ENCODE results near the gene LRPAP1.

Gene LRPAP1

DNA sequence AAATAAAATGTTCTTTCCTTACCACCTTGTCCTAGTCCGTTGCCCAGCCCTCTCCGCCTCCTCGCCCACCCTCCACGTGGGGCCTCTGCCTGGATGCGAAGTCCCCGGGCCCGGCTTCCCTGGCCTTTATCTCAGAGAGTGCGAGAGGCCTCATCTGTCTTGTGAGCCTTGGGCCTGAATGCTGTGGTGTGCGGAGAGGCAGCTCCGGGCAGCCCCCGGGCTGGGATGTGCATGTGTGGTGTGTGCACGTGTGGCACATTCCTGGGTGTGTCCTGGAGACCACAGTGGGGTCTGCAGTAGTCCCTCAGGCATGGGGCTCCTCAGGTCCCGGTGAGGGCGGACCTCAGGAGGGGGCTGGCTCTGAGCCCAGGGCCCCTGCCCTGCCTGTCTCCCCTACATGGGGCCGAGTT, 37.8 kb downstream of the LRPAP1 start:
- Histone ChIP-seq H3K4me1 (no peaks in the 10 kb centered on the region), H3K4me2 (ENCODE audit: low read length) (no peak overlapping the region), H3K9me3 (ENCODE audit: control insufficient read depth, low read length) (no peaks in the 10 kb centered on the region), H3K27ac (no peak overlapping the region), H3K4me3 (ENCODE audit: low read depth, low read length) (no peak overlapping the region), H3K27me3 (ENCODE audit: control insufficient read depth, insufficient read depth, low read length) (no peaks in the 10 kb centered on the region), H3K9ac (no peak overlapping the region), H2AFZ (no peak overlapping the region), H3K36me3 (ENCODE audit: control insufficient read depth, insufficient read depth, low read length) (no peaks in the 10 kb centered on the region), H3K79me2 (no peaks in the 10 kb centered on the region)
- TF ChIP-seq, protein P1, sequence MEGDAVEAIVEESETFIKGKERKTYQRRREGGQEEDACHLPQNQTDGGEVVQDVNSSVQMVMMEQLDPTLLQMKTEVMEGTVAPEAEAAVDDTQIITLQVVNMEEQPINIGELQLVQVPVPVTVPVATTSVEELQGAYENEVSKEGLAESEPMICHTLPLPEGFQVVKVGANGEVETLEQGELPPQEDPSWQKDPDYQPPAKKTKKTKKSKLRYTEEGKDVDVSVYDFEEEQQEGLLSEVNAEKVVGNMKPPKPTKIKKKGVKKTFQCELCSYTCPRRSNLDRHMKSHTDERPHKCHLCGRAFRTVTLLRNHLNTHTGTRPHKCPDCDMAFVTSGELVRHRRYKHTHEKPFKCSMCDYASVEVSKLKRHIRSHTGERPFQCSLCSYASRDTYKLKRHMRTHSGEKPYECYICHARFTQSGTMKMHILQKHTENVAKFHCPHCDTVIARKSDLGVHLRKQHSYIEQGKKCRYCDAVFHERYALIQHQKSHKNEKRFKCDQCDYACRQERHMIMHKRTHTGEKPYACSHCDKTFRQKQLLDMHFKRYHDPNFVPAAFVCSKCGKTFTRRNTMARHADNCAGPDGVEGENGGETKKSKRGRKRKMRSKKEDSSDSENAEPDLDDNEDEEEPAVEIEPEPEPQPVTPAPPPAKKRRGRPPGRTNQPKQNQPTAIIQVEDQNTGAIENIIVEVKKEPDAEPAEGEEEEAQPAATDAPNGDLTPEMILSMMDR (IDR thresholded peaks at IDR 0.05), result no peak

DNA sequence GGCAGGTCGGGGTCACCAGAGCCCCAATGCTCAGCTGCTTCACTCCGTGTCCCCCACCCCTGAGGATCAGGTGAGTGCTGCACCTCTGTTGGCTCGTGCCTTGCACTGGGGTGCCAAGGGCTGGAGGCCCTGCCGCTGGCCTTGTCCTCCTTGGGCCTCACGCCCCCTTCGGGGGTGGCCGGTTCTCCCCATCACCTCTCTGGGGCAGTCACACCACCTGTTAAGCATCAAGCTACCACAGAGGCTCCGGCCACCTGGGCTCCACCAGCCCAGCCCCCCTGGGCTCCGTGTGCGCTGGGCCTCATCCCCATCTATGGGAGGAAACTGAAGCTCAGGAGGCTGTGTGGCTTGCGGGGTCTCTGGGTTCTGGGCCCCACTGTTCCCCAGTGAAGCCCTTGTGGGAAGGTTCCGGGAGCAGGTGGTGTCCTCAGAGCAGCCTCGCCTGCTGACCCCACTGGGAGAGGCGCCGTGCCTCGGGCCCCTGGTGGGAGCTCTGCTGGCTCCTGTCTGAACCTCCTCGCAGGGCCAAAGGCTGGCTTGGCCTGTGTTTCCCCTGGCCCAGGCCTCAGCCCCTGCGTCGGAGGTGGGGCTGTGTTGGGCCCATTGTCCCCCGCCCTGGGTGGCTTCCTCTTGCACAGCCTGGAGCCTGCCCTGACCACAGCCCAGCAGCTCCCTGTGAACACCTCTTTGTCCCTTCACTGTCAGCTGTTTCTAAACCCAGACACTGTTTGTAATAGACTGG, 38.3 kb downstream of the LRPAP1 start:
- Histone ChIP-seq H3K9me3 (ENCODE audit: control insufficient read depth, low read length) (no peaks in the 10 kb centered on the region), H3K27ac (no peak overlapping the region), H3K79me2 (no peaks in the 10 kb centered on the region), H3K4me3 (ENCODE audit: low read depth, low read length) (no peak overlapping the region), H3K36me3 (ENCODE audit: control insufficient read depth, insufficient read depth, low read length) (no peaks in the 10 kb centered on the region), H2AFZ (no peak overlapping the region), H3K9ac (no peak overlapping the region), H3K4me1 (no peaks in the 10 kb centered on the region), H3K4me2 (ENCODE audit: low read length) (no peak overlapping the region), H3K27me3 (ENCODE audit: control insufficient read depth, insufficient read depth, low read length) (no peaks in the 10 kb centered on the region)
- TF ChIP-seq, protein P1 (IDR thresholded peaks at IDR 0.05), result no peak

DNA sequence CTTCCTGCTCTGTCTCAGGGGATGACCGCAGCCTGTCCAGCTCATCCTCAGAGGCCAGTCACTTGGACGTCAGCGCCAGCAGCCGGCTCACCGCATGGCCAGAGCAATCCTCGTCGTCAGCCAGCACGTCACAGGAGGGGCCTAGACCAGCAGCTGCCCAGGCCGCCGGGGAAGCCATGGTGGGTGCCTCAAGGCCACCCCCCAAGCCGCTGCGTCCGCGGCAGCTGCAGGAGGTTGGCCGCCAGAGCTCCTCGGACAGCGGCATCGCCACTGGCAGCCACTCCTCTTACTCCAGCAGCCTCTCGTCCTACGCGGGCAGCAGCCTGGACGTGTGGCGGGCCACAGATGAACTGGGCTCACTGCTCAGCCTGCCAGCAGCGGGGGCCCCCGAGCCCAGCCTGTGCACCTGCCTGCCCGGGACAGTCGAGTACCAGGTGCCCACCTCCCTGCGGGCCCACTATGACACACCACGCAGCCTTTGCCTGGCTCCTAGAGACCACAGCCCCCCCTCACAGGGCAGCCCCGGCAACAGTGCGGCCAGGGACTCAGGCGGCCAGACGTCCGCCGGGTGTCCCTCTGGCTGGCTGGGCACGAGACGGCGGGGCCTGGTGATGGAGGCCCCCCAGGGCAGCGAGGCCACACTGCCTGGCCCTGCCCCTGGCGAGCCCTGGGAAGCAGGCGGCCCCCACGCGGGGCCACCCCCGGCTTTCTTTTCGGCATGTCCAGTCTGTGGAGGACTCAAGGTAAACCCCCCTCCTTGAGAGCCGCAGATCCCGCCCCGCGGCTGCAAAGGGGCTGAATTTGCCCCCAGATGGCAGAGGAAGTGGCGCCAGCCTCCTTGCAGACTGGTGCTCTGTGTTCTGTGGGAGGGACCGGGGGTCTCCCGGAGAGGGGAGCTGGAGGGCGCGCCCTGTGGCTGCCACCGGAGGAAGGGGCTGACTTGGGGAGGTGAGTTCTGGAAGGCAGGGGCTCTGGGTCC, 39.2 kb downstream of the LRPAP1 start:
- Histone ChIP-seq H3K27me3 (ENCODE audit: control insufficient read depth, insufficient read depth, low read length) (no peaks in the 10 kb centered on the region), H3K4me2 (ENCODE audit: low read length) (no peak overlapping the region), H3K4me3 (ENCODE audit: low read depth, low read length) (no peak overlapping the region), H3K36me3 (ENCODE audit: control insufficient read depth, insufficient read depth, low read length) (no peaks in the 10 kb centered on the region), H2AFZ (no peak overlapping the region), H3K27ac (no peak overlapping the region), H3K9me3 (ENCODE audit: control insufficient read depth, low read length) (no peaks in the 10 kb centered on the region), H3K9ac (no peak overlapping the region), H3K4me1 (no peaks in the 10 kb centered on the region), H3K79me2 (no peaks in the 10 kb centered on the region)
- TF ChIP-seq, protein P1 (IDR thresholded peaks at IDR 0.05), result no peak

DNA sequence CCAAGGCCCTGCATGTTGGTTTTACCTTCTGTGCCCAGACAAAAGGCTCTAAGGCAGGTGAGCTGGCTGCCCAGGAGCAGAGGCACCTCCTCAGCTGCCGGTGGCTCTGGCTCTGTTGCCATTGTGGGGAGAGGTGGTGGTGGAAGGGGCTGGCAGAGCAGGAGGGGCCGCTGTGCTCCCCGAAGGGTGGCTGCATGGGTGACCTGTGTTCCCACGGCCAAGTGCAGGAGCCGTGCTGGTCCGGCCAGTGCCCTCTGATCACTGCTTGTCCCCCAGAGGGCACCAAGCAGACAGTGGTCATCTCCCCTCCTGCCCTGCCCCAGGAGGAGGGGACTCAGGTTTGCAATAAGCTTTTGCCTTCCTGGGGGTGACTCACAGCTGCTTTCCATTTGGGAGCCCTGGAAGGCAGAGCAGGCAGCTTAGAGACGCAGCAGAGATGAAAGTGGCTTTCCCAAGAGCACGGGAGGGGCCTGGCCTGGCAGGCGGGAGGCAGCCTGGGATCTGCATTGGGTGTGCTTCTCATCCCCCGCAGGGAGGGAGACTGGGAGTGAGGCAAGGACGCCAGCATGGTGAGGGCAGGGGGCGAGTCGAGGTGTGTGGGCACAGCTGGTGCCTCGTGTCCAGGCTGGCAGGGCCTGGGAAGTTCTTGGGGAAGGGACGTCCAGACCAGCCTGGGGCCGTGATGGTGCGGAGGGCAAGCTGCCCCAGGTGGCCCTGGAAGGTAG, 40.4 kb downstream of the LRPAP1 start:
- no peak overlapping the region for H3K9ac ChIP-seq
- no peak overlapping the region for H3K4me3 ChIP-seq (ENCODE audit: low read depth, low read length)
- H3K36me3 ChIP-seq (ENCODE audit: control insufficient read depth, insufficient read depth, low read length), result no peaks in the 10 kb centered on the region
- H3K27ac ChIP-seq, result no peak overlapping the region
- TF ChIP-seq, protein P1 (IDR thresholded peaks at IDR 0.05), result no peak
- H3K4me1 ChIP-seq, result no peaks in the 10 kb centered on the region
- H2AFZ ChIP-seq, result no peak overlapping the region
- no peaks in the 10 kb centered on the region for H3K9me3 ChIP-seq (ENCODE audit: control insufficient read depth, low read length)
- no peaks in the 10 kb centered on the region for H3K79me2 ChIP-seq
- no peak overlapping the region for H3K4me2 ChIP-seq (ENCODE audit: low read length)
- no peaks in the 10 kb centered on the region for H3K27me3 ChIP-seq (ENCODE audit: control insufficient read depth, insufficient read depth, low read length)

All from parathyroid adenoma (tissue), 2 donors.